Progenitor cell of endocrine pancreas (in vitro differentiated cells): ENCODE results near the gene NPHP4. TPM values are rescaled to one million over a fixed set of nuclear protein-coding genes. Genes with fewer than 3 reads are reported as not detected.
A peak's percentile ranks its signal among the peaks of the same experiment; 100 is the strongest.

ENCODE experiments used
- DNase-seq: peaks from one replicate; pipeline ENCODE4 v3.0.0; 2021; ENCODE audit warnings: low spot score; ENCODE audit not compliant: unreplicated experiment
- H3K27ac Mint-ChIP-seq: 2 replicates; pipeline ENCODE4 v1.8.0; 2021; ENCODE audit warnings: mild to moderate bottlenecking, moderate library complexity, mixed read lengths
- H3K27me3 Mint-ChIP-seq: 2 replicates; pipeline ENCODE4 v1.8.0; 2021; ENCODE audit warnings: mixed read lengths
- H3K36me3 Mint-ChIP-seq: 2 replicates; pipeline ENCODE4 v1.8.0; 2022; ENCODE audit warnings: mixed read lengths; ENCODE audit not compliant: insufficient read depth
- H3K4me1 Mint-ChIP-seq: 2 replicates; pipeline ENCODE4 v1.8.0; 2021; ENCODE audit warnings: low read depth, mixed read lengths
- H3K4me3 Mint-ChIP-seq: 2 replicates; pipeline ENCODE4 v1.8.0; 2021; ENCODE audit warnings: low read depth, mild to moderate bottlenecking, moderate library complexity, mixed read lengths
- H3K9me3 Mint-ChIP-seq: 2 replicates; pipeline ENCODE4 v1.8.0; 2021; ENCODE audit warnings: low read depth, mixed read lengths
- total RNA-seq: library from RNA; stranded (reverse); gene quantifications from 2 replicates; pipeline ENCODE4 v1.2.1, GENCODE V29; 2021
- TF ChIP-seq, protein P1 (sequence below): fragments of 200-600 bp; sonication (generic); IDR thresholded peaks from one replicate; pipeline ENCODE4 v1.5.0; 2021; ENCODE audit warnings: antibody characterized with exemption, mild to moderate bottlenecking; ENCODE audit not compliant: unreplicated experiment

The NPHP4 gene
- total RNA-seq, 1 donor from 2014 or later, result 29.9 TPM

- H3K9me3 Mint-ChIP-seq, result no peaks in the 10 kb centered on the region
- peaks cover 22% of the 10 kb centered on the region for H3K4me1 Mint-ChIP-seq
- H3K4me3 Mint-ChIP-seq, result no peak overlapping the region
- H3K27me3 Mint-ChIP-seq, result peaks cover 15% of the 10 kb centered on the region
- no peak for DNase-seq
- H3K36me3 Mint-ChIP-seq, result peaks cover 18% of the 10 kb centered on the region
- TF ChIP-seq, protein P1, sequence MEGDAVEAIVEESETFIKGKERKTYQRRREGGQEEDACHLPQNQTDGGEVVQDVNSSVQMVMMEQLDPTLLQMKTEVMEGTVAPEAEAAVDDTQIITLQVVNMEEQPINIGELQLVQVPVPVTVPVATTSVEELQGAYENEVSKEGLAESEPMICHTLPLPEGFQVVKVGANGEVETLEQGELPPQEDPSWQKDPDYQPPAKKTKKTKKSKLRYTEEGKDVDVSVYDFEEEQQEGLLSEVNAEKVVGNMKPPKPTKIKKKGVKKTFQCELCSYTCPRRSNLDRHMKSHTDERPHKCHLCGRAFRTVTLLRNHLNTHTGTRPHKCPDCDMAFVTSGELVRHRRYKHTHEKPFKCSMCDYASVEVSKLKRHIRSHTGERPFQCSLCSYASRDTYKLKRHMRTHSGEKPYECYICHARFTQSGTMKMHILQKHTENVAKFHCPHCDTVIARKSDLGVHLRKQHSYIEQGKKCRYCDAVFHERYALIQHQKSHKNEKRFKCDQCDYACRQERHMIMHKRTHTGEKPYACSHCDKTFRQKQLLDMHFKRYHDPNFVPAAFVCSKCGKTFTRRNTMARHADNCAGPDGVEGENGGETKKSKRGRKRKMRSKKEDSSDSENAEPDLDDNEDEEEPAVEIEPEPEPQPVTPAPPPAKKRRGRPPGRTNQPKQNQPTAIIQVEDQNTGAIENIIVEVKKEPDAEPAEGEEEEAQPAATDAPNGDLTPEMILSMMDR, result no peak
- H3K27ac Mint-ChIP-seq, result no peak overlapping the region
These were observed 24.0 kb downstream of the NPHP4 start for GRCh38 chr1:5968161-5968736.

DNA sequence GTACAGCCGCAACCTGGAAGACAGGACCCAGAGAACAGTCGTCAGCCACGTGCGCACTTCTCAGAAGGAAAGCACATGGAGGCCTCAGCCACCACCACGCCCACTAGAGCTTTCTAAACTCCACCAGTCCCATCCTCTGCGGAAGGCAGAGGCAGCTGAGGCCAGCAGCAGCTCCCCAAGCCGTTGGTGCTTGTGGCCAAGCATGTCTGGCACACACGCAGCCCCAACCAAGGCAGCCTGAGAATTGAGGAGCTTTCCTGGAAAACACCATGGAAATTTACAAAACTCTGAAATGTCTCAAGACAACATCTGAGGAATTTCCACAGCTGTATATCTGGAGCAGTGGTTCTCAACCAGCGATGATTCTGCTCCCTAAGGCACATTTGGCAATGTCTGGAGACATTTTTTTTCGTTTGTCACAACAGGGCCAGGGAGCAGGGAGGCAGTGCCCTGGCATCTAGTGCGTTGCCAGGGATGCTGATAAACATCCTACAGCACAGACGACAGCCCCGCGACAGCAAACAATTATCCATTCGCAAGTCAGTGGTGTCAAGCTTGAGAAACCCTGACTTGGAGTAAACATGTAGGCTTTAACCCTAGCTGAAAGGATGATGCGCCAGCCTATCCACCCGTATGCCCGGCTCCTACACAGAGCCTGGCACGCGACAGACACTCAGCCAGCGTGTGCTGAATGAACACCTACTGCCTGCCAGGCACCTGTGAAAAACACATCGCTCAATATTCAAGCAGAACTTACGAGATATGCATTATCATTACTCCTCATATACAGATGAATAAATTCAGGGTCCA is 24.7 kb downstream of the NPHP4 start:
- H3K9me3 Mint-ChIP-seq, result no peaks in the 10 kb centered on the region

DNA sequence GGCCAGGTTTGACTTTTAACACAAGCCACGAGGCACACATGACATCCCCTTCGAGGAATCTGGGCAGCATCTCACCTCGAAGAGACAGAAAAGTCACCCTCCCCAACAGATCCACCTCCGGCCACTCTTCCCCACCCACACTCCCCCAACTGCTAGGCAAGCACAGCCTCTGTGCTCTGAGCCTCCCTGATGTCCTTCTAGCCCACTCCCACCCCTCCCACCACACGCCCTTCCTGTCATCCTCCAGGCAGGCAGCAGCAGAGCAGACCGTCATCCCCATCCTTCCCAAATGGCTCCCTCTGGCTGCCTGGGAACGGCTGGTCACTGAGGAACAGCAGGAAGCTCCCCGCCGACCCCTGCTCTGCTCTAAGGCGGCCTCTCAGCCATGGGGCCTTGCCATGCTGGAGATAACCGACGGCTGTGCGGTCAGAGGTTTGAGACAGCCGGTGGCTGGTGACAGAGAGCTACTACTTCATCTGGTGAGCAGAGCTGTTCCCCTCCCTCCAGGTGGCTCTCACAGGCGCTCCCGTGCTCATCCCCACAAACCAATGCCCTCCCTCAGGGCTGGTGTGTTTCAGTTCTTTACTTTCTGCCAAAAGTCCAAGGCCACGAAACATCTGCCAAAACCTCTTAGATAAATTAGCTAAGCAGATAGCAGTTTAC is 25.6 kb downstream of the NPHP4 start:
- TF ChIP-seq, protein P1, result no peak
- no peak overlapping the region for H3K4me3 Mint-ChIP-seq
- peak overlapping the region; percentile 63 for H3K27ac Mint-ChIP-seq
- H3K27me3 Mint-ChIP-seq, result peaks cover 7% of the 10 kb centered on the region
- DNase-seq, result no peak
- peaks cover 16% of the 10 kb centered on the region for H3K36me3 Mint-ChIP-seq
- peaks cover 15% of the 10 kb centered on the region for H3K4me1 Mint-ChIP-seq
- no peaks in the 10 kb centered on the region for H3K9me3 Mint-ChIP-seq

More for the DNA sequence above, 24.7 kb downstream of the NPHP4 start:
- Mint-ChIP-seq H3K4me3 (no peak overlapping the region), H3K27me3 (peaks cover 13% of the 10 kb centered on the region), H3K36me3 (peaks cover 17% of the 10 kb centered on the region), H3K4me1 (peaks cover 22% of the 10 kb centered on the region), H3K27ac (no peak overlapping the region)
- TF ChIP-seq, protein P1, result no peak
- DNase-seq, result no peak

DNA sequence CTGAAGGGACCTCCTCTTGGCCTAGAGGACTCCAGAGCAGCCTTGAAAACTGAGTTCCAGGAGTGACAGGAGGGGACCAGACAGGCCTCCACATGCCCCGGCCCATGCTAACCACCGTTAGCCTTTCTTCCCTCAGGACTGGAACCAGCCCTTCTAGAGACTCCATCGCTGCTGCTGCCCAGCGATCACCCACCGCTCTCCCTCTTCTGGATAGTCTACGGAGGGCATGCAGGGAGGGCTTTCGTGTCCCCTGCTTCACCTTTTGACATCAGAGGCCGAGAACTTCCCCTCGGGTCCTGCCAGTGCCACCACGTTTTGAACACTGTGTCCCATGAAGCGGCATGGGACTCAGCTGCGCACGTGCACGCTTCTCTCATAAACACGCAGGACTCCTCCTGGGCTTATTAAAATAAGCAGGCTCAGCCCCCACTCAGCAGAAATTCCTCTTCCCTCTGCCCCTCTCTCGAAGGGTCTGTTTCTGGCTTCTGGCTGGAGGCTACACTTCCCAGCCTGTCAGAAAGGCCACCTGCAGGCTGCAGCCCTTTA is 26.6 kb downstream of the NPHP4 start:
- H3K4me1 Mint-ChIP-seq, result peaks cover 5% of the 10 kb centered on the region
- TF ChIP-seq, protein P1, result no peak
- no peak overlapping the region for H3K4me3 Mint-ChIP-seq
- no peaks in the 10 kb centered on the region for H3K9me3 Mint-ChIP-seq
- peak overlapping the region; percentile 33 for H3K27ac Mint-ChIP-seq
- H3K36me3 Mint-ChIP-seq, result peaks cover 22% of the 10 kb centered on the region
- H3K27me3 Mint-ChIP-seq, result peaks cover 7% of the 10 kb centered on the region
- no peak for DNase-seq
